ENCODE measurements around the gene IRF9. TPM values are rescaled to one million over a fixed set of nuclear protein-coding genes. Genes with fewer than 3 reads are reported as not detected.

Gene IRF9
- total RNA-seq, 6 donors from 2014 or later = 78.2 to 192 (median 107) TPM

- Histone ChIP-seq H3K36me3 (peaks cover 38 to 70% (median 61%) of the 10 kb centered on the region in 4 donors), H3K4me3 (no peak overlapping the region), H3K27me3 (no peaks in the 10 kb centered on the region), H3K9me3 (no peaks in the 10 kb centered on the region), H3K27ac (no peak overlapping the region), H3K4me1 (no peaks in the 10 kb centered on the region)
- 98 to 100% methylated on average over 4 of the region's 4 CpGs for WGBS, 2 donors
- DNase-seq = no peak
- no peak for TF ChIP-seq EP300 (IDR thresholded peaks at IDR 0.05)
- TF ChIP-seq POLR2A (IDR thresholded peaks at IDR 0.05) = no peak
- no peak for TF ChIP-seq POLR2AphosphoS5 (IDR thresholded peaks at IDR 0.05)
- no peak for TF ChIP-seq CTCF (IDR thresholded peaks at IDR 0.05)
- ATAC-seq (ENCODE audit: low FRiP score in 2 of 2) = no peak
Measured at GRCh38 chr14:24122416-24122815, 38.6 kb upstream of the IRF9 start.

DNA sequence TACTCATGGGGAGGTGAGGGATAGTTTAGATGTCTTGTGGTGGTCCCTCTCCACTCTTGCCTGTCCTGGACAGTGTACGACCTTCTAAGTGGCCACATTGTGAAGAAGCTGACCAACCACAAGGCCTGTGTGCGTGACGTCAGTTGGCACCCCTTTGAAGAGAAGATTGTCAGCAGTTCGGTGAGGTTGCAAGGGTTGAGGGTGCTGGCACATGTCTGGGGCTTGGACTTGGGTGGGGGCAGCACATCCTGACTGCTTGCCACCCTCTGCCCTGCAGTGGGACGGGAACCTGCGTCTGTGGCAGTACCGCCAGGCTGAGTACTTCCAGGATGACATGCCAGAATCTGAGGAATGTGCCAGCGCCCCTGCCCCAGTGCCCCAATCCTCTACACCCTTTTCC lies 38.2 kb upstream of the IRF9 start:
- Histone ChIP-seq H3K9me3 (no peaks in the 10 kb centered on the region), H3K27me3 (no peaks in the 10 kb centered on the region), H3K27ac (no peak overlapping the region), H3K36me3 (peaks cover 38 to 65% (median 58%) of the 10 kb centered on the region in 4 donors), H3K4me3 (no peak overlapping the region), H3K4me1 (no peaks in the 10 kb centered on the region)
- DNase-seq (no peak), ATAC-seq (ENCODE audit: low FRiP score in 2 of 2) (no peak)
- no peak for TF ChIP-seq POLR2A (IDR thresholded peaks at IDR 0.05)
- TF ChIP-seq EP300 (IDR thresholded peaks at IDR 0.05) = no peak
- TF ChIP-seq POLR2AphosphoS5 (IDR thresholded peaks at IDR 0.05) = no peak
- TF ChIP-seq CTCF (IDR thresholded peaks at IDR 0.05) = no peak
- WGBS, 2 donors = 91% methylated on average over 8 of the region's 8 CpGs

DNA sequence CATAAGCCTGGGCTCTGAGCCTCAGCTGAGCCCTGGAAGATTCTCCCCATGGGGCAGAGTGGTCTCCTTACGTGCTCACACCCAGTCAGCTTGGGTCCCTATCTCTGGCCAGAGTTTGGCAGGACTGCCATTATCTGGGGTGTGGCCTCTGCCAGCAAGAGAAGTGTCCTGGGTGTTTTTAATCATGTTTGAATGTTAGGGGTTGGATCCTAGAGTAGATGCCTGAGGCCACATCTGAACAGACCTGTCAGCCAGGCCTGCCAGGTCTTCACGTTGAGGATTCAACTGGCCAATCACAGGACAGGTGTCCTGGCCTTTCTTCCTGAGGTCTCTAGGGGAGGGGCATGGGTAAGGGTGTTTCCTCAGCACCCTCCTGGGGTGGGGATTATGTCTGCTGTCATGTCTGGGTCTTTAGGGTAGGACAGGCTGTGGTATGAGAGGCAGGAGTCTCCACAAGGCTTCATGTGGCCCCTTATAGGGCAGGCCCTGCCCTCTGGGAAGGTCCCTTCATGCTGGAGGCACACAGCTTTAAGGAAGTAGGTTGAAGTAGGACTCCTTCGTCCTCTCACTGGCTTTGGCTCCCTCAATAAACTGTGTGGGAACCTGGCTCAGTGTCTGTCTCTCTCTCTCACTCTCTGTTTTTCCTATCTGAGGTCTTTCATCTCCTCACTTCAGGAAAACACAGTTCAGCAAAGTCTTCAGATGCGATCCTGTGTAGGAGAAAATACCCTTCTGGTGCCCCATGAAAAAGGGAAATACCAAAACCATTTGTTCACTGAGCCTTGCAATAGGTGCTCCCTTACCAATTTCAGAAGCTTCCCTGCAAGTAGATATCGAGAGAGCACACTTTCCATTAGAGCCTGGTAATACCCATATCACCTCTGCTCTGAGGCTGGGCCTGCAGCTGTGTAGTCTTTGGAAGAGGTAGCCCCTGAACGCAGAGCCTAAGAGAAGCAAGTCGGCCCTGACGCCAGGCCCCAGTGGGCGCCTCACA lies 37.3 kb upstream of the IRF9 start:
- ATAC-seq (ENCODE audit: low FRiP score in 2 of 2) = peak in 1 of 2 donors; percentile 28
- peaks cover 38 to 57% (median 50%) of the 10 kb centered on the region in 4 donors for H3K36me3 ChIP-seq

DNA sequence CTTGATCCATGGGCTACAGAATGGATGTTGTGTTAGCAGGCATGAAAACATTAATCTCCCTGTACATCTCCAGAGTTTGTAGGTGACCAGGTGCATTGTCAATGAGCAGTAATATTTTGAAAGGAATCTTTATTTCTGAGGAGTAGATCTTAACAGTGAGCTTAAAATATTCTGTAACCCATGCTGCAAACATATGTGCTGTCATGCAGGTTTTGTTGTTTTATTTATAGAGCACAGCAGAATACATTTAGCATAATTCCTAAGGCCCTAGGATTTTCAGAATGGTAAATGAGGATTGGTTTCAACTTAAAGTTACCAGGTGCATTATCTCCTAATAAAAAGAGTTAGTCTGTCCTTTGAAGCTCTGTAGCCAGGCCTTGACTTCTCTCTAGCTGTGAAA lies 34.1 kb upstream of the IRF9 start:
- Histone ChIP-seq H3K4me3 (no peak overlapping the region), H3K4me1 (peaks cover 0 to 10% (median 5%) of the 10 kb centered on the region in 4 donors), H3K27me3 (no peaks in the 10 kb centered on the region), H3K27ac (no peak overlapping the region), H3K9me3 (no peaks in the 10 kb centered on the region), H3K36me3 (peaks cover 10 to 24% (median 20%) of the 10 kb centered on the region in 4 donors)
- ATAC-seq (ENCODE audit: low FRiP score in 2 of 2) (no peak), DNase-seq (no peak)
- TF ChIP-seq EP300 (IDR thresholded peaks at IDR 0.05) = no peak
- TF ChIP-seq POLR2AphosphoS5 (IDR thresholded peaks at IDR 0.05) = no peak
- TF ChIP-seq CTCF (IDR thresholded peaks at IDR 0.05) = no peak
- no peak for TF ChIP-seq POLR2A (IDR thresholded peaks at IDR 0.05)

More for the DNA sequence above, 37.3 kb upstream of the IRF9 start:
- Histone ChIP-seq H3K9me3 (no peaks in the 10 kb centered on the region), H3K4me3 (no peak overlapping the region), H3K27ac (no peak overlapping the region), H3K4me1 (no peaks in the 10 kb centered on the region), H3K27me3 (no peaks in the 10 kb centered on the region)
- 86% methylated on average over 9 of the region's 9 CpGs for WGBS, 2 donors
- no peak for DNase-seq
- TF ChIP-seq EP300 (IDR thresholded peaks at IDR 0.05) (no peak), POLR2A (IDR thresholded peaks at IDR 0.05) (no peak), POLR2AphosphoS5 (IDR thresholded peaks at IDR 0.05) (no peak), CTCF (IDR thresholded peaks at IDR 0.05) (no peak)
